Liver (tissue), 9 donors: ENCODE measurements around the gene ITGA5. TPM values are rescaled to one million over a fixed set of nuclear protein-coding genes. Genes with fewer than 3 reads are reported as not detected.

ENCODE experiments used
- DNase-seq: peaks from one replicate; pipeline ENCODE4 v3.0.0-alpha.2; 2017; ENCODE audit warnings: low spot score
- H3K27ac ChIP-seq, 2 donors: one replicate each; pipeline ENCODE4 v1.7.0; 2013; ENCODE audit warnings: inconsistent platforms in 2 of 2, low read length in 2 of 2, control low read depth in 1 of 2, low read depth in 1 of 2, mild to moderate bottlenecking in 1 of 2
- H3K27me3 ChIP-seq, 4 donors: one replicate each; pipeline versions ENCODE4 v1.6.1 to v1.7.0; 2013; ENCODE audit warnings: low read length in 3 of 4, inconsistent platforms in 1 of 4, mild to moderate bottlenecking in 1 of 4, moderate library complexity in 1 of 4; ENCODE audit not compliant: control insufficient read depth in 4 of 4, insufficient read depth in 4 of 4
- H3K36me3 ChIP-seq, 4 donors: one replicate each; pipeline versions ENCODE4 v1.6.1 to v1.7.0; 2013; ENCODE audit warnings: low read length in 3 of 4, mild to moderate bottlenecking in 3 of 4, low read depth in 1 of 4, moderate library complexity in 1 of 4; ENCODE audit not compliant: control insufficient read depth in 4 of 4, insufficient read depth in 3 of 4
- H3K4me1 ChIP-seq, 4 donors: one replicate each; pipeline versions ENCODE4 v1.6.1 to v1.7.0; 2013; ENCODE audit warnings: low read length in 3 of 4, mild to moderate bottlenecking in 3 of 4, moderate library complexity in 1 of 4; ENCODE audit not compliant: control insufficient read depth in 4 of 4, insufficient read depth in 4 of 4
- H3K4me3 ChIP-seq, 3 donors: one replicate each; pipeline versions ENCODE4 v1.6.1 to v1.7.0; 2013; ENCODE audit warnings: low read length in 3 of 3, control low read depth in 1 of 3, low read depth in 1 of 3, mild to moderate bottlenecking in 1 of 3
- H3K9ac ChIP-seq, 2 donors: one replicate each; pipeline ENCODE4 v1.7.0; 2013; ENCODE audit warnings: low read length in 2 of 2, mild to moderate bottlenecking in 2 of 2, moderate library complexity in 2 of 2, control low read depth in 1 of 2, low read depth in 1 of 2
- H3K9me3 ChIP-seq, 4 donors: one replicate each; pipeline versions ENCODE4 v1.6.1 to v1.7.0; 2013; ENCODE audit warnings: low read length in 3 of 4; ENCODE audit not compliant: control insufficient read depth in 4 of 4
- CTCF ChIP-seq: fragments of 150-350 bp; IDR thresholded peaks from 2 replicates; pipeline ENCODE4 v1.5.1; 2017; ENCODE audit warnings: improper control_type of control experiment, low read depth, low read length; ENCODE audit not compliant: missing input control
- FOXA1 ChIP-seq: IDR thresholded peaks from 2 replicates; pipeline ENCODE4 v1.6.1; 2016; ENCODE audit warnings: antibody characterized with exemption
- FOXA2 ChIP-seq: IDR thresholded peaks from 2 replicates; pipeline ENCODE4 v1.6.1; 2016; ENCODE audit warnings: antibody characterized with exemption
- GABPA ChIP-seq, 2 donors: IDR thresholded peaks in 1 of 2; conservative IDR thresholded peaks in 1 of 2; 2 replicates each; pipeline ENCODE4 v1.6.1; 2016; ENCODE audit warnings: antibody characterized with exemption in 2 of 2, mild to moderate bottlenecking in 1 of 2, moderate library complexity in 1 of 2
- HNF4G ChIP-seq: IDR thresholded peaks from 2 replicates; pipeline ENCODE4 v1.6.1; 2016; ENCODE audit warnings: antibody characterized with exemption
- MAX ChIP-seq: IDR thresholded peaks from 2 replicates; pipeline ENCODE4 v1.6.1; 2016; ENCODE audit warnings: antibody characterized with exemption
- NR2F2 ChIP-seq: IDR thresholded peaks from 2 replicates; pipeline ENCODE4 v1.6.1; 2016; ENCODE audit warnings: antibody characterized with exemption
- RAD21 ChIP-seq, 2 donors: IDR thresholded peaks; 2 replicates each; pipeline ENCODE4 v1.6.1; 2016; ENCODE audit warnings: antibody characterized with exemption in 2 of 2, mild to moderate bottlenecking in 2 of 2
- REST ChIP-seq: IDR thresholded peaks from 2 replicates; pipeline ENCODE4 v1.6.1; 2016; ENCODE audit warnings: antibody characterized with exemption, mild to moderate bottlenecking
- SP1 ChIP-seq: IDR thresholded peaks from 2 replicates; pipeline ENCODE4 v1.6.1; 2018; ENCODE audit warnings: antibody characterized with exemption, mild to moderate bottlenecking
- TAF1 ChIP-seq: conservative IDR thresholded peaks from 2 replicates; pipeline ENCODE4 v1.6.1; 2016; ENCODE audit warnings: antibody characterized with exemption, mild to moderate bottlenecking
- YY1 ChIP-seq: IDR thresholded peaks from 2 replicates; pipeline ENCODE4 v1.6.1; 2016; ENCODE audit warnings: antibody characterized with exemption, mild to moderate bottlenecking
- ZBTB33 ChIP-seq: IDR thresholded peaks from 2 replicates; pipeline ENCODE4 v1.6.1; 2016; ENCODE audit warnings: antibody characterized with exemption
- WGBS: extraction: QIAGEN DNeasy Blood & Tissue Kit; methylation state at CpG from one replicate; pipeline ENCODE4 v1.1.7; 2013; 5-methylcytosine and 5-hydroxymethylcytosine counted together
- polyA plus RNA-seq, 2 donors: library from polyadenylated mRNA; stranded (reverse) in 1 of 2; unstranded in 1 of 2; fragments of 200-250 nt in 1 of 2; fragments of >200 nt in 1 of 2; fragmentation: Nextera tagmentation in 1 of 2; extraction: Ambion mirVana in 1 of 2; gene quantifications; one replicate each; pipeline versions ENCODE4 v1.2.1 to v1.2.3, GENCODE V29; 2013 to 2015
- total RNA-seq, 2 donors: library from RNA; depleted of rRNA; stranded (reverse); fragments of >200 nt; gene quantifications; one replicate each; pipeline ENCODE4 v1.2.3, GENCODE V29; 2014
- donor health status: healthy.
- donor health status: healthy.
- donor health status: healthy.
- donor health status: healthy.
- donor health status: healthy.

Gene ITGA5
- total and polyA plus RNA-seq, 4 donors, result 26.6 to 60.7 (median 39.6) TPM

GRCh38 chr12:54370171-54370730, 48.8 kb downstream of the ITGA5 start:
- H3K4me1 ChIP-seq, result peaks cover 0 to 5% (median 3%) of the 10 kb centered on the region in 4 donors
- DNase-seq, result peak; percentile 80
- TF ChIP-seq RAD21 (IDR thresholded peaks at IDR 0.05) (peak; percentile 50 to 73), ZBTB33 (no peak), CTCF (peak; percentile 83), SP1 (no peak), HNF4G (no peak)
- H3K36me3 ChIP-seq, result peaks cover 0 to 8% (median 0%) of the 10 kb centered on the region in 4 donors
- no peak overlapping the region for H3K9ac ChIP-seq
- peak overlapping the region in 1 of 3 donors; percentile 7 for H3K4me3 ChIP-seq
- 40% methylated on average over 44 of the region's 44 CpGs for WGBS
- H3K9me3 ChIP-seq, result no peaks in the 10 kb centered on the region
- no peaks in the 10 kb centered on the region for H3K27me3 ChIP-seq
- H3K27ac ChIP-seq, result no peak overlapping the region

GRCh38 chr12:54369597-54370131, 49.4 kb downstream of the ITGA5 start:
- peaks cover 0 to 5% (median 3%) of the 10 kb centered on the region in 4 donors for H3K4me1 ChIP-seq

More at GRCh38 chr12:54369597-54370131, 49.4 kb downstream of the ITGA5 start:
- WGBS, result 58% methylated on average over 21 of the region's 21 CpGs
- H3K27ac ChIP-seq, result peak overlapping the region in 1 of 2 donors; percentile 13
- TF ChIP-seq FOXA1 (no peak), SP1 (no peak), NR2F2 (no peak), MAX (no peak), RAD21 (IDR thresholded peaks at IDR 0.05) (no peak), TAF1 (no peak), GABPA (IDR thresholded peaks at IDR 0.05 in 1 of 2, conservative IDR thresholded peaks at IDR 0.05 in 1 of 2) (no peak), YY1 (no peak), REST (no peak), ZBTB33 (no peak), CTCF (no peak), FOXA2 (no peak)
- H3K4me3 ChIP-seq, result no peak overlapping the region
- no peaks in the 10 kb centered on the region for H3K27me3 ChIP-seq
- no peak for DNase-seq
- peaks cover 0 to 8% (median 0%) of the 10 kb centered on the region in 4 donors for H3K36me3 ChIP-seq
- H3K9ac ChIP-seq, result no peak overlapping the region
- H3K9me3 ChIP-seq, result no peaks in the 10 kb centered on the region
